Fibroblast of skin of right biceps (primary cell): ENCODE measurements around the gene SCTR.

Experiments
- DNase-seq: peaks from one replicate; pipeline ENCODE4 v3.0.0-alpha.2; 2013

The SCTR gene

DNA sequence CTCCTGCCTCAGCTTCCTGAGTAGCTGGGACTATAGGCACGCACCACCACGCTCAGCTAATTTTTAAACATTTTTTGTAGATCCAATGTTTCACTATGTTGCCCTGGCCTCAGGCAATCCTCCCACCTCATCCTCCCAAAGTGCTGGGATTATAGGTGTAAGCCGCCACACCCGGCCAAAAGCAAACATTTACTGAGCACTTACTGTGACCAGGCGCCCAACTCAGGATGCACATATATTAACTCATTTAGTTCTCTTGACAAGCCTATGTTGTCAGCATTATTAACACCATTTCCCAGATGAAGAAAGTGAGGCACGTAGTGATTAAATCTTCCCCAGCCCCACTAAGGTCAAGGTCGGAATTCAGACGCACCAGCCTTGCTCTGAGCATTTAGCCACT, 51.5 kb downstream of the SCTR start:
- DNase-seq, result no peak

DNA sequence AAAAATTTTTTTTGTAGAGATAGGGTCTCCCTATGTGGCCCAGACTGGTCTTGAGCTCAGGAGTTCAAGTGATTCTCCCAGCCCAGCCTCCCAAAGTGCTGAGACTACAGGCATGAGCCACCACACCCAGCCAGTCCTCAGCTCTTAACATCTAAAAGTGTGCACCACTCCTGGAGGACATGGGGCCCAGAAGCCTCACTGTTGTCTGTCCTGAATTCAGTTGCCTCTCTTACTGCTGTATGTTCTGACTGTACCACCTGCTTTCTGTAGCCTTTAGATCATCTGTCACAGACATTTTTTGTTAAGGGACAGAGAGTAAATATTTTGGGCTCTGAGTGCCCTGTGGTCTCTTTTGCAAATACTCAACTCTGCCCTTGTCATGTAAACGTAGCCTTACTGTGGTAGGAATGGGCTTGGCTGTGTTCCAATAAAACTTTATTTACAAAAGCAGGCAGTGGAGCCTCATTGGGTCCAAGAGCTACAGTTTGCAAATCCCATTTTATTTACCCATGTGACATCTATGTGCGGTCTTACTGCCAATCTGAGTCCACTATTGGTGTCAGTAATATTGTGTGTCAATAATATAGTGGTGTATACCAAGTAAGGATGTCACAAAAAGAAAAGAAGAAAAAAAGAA, 54.5 kb downstream of the SCTR start:
- DNase-seq, result no peak

DNA sequence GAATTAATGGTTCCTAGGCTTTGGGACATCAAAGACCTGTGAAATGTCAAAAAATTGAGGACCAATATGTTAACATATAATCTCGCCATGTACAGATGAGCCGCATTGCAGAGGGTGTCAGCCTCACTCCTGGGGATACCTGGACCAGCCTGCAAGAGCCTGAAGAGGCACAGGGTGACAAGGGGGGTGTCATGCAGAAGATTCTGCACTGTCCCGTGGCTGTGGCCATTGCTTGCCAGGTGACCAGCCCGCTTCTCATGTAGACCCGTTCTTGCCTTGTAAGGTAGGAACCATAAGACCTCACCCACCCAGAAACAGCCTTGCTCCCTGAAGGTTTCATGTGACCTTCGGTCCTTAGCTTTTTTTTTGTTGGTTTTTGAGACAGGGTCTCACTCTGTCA, 55.2 kb downstream of the SCTR start:
- no peak for DNase-seq

DNA sequence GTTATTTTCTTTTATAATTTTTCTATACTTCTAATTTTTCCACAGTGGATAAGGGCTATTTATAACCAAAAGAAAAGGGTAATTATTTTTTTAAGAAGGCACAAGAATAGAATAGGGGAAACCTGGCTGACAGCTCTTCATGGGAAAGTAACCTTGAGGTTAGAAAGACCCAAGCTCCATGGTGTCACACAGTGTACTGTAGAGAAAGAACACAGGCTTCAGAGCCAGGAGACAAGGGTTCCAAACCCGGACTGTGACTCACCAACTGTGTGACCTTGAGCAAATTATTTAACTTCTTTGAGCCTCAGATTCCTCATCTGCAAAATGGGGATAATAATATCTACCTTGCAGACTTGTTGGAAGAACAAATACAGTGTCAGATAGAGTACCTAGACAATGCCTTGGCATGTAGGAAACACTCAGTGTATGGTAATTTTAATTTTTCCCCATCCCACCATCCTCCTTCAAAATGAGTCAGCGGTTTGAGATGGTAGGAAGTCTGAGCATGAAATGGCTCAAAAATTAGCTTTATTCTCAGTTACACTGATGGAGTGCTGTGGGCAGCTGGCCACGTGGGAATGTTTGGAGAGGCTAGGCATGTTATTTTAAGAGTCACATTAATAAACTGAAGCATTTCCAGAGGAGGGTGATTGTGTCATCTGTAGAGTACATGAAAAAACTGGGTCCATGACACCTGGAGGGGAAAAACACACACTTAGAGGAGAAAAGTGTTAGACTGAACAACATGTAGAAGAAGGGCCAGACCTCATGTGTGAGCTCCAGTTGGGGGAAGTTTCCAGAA, 55.9 kb downstream of the SCTR start:
- peak; percentile 44 for DNase-seq

DNA sequence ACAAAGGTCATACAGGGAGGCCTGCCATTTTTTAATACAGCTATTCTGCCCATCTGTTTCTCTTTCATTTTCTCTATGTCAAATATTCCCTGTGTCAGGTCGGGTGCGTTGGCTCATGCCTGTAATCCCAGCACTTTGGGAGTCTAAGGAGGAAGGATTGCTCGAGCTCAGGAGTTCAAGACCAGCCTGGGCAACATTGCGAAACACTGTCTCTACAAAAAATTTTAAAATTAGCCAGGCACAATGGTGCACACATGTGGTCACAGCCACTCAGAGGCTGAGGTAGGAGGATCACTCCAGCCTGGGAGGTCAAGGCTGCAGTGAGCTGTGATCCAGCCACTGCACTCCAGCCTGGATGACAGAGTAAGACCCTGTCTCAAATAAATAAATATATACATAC, 57.9 kb downstream of the SCTR start:
- no peak for DNase-seq

DNA sequence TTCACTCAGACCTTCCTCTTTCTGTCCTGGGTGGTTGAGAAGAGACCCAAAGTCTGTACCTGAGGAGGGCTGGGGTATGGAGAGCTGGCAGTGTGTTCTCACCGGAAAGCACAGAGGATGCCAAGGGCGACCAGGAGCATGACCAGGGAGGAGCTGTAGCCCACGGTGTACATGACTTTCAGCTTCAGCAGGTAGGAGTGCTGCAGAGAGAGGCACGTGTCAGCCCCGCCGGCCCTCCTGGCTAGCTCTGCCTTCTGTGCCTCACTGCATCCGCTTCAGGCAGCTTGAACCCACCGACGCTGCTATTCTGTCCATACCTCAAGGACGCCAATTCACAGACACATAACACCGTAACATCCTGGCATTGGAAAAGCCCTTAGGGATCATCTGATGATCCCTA, 58.6 kb downstream of the SCTR start:
- no peak for DNase-seq

DNA sequence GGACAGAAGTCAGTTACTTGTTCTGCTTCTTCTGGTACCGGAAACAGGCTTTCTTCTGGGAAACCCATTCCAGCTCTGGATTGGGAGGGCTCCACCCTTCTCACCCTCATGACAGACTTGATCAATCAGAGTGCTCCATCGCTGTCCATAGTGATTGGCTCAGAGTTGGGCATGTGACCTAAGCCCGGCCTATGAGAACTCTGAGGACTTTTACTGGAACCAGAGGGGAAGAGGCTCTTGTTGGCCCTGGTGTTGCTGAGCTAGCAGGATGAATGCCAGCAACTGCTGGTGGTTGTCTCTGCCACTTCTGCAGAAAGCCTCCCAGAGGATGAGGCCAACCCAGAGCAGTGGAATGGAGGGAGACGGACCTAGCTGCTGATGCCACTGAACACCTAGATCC, 59.3 kb downstream of the SCTR start:
- DNase-seq, result no peak

DNA sequence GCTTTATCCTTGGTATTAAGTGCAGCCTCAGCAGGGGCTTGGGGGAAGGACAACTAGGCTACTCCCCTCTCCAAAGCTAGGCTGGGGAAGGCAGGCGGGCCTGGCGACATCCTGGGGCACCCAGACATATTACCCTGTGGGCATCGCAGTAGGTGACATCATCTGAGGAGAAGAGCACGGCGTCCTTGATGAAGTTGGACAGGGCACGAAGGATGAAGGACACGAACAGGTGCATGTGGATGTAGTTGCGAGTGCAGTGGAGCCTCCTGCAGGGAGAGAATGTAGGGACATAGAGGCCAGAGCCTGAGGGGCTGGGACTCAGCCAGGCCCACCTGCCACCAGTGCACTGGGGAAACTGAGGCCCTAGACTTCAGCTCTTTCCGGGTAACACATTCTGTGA, 60.3 kb downstream of the SCTR start:
- DNase-seq, result no peak

DNA sequence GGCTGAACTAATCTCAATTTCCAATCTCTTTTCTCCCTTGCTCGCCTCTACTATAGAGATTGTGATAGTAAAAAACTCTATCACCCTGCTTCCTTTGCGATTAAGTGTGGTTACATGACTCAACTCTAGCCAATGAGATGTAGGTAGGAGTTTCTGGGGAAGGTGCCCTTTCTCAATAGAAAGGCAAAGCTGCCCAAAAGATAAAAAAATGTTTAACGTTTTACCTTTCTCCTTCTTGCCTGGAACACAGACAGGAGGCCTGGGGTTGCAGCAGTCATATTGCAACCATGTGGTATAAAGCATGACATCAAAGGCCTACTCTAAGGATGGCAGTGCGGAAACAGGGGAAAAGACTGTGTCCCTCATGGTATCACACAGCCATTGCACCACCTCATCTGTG, 61.1 kb downstream of the SCTR start:
- no peak for DNase-seq

DNA sequence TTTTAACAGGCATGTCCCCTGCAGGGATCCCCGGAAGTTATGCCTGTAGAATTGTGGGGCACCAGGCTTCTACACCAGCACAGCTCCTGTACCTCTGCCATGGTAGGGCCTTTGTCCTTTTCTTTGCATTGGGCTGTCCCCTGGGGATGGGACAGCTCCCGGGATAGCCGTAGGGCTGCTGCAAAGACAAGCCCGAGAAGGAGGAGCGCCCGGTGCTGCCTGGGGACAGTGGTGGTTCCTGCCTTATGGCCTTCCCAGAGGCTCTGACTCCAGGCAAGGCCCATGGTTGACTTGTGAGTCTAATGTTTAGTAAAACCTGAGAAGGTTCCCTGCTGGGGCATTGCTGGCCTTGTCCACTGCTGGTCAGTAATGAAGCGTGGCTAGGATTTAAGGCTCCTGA, 61.7 kb downstream of the SCTR start:
- DNase-seq, result no peak

DNA sequence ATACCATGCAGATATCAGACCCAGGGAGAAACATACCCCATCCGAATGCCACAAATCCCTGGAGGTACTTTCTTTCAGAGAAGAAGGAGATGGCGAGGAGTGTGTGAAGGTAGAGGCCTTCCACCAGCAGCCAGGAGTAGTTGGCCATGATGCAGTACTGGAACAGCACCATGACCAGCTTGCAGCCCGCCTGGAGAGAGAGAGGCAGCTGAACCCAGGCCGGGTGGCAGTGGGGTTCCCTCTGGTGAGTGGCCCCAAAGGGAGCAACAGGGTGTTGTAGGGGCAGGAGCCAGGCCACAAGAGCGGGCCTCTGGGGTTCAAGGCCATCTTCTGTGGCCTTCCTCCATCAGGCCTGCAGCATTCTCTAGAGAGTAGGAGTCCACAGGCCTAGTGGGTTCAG, 62.5 kb downstream of the SCTR start:
- no peak for DNase-seq

DNA sequence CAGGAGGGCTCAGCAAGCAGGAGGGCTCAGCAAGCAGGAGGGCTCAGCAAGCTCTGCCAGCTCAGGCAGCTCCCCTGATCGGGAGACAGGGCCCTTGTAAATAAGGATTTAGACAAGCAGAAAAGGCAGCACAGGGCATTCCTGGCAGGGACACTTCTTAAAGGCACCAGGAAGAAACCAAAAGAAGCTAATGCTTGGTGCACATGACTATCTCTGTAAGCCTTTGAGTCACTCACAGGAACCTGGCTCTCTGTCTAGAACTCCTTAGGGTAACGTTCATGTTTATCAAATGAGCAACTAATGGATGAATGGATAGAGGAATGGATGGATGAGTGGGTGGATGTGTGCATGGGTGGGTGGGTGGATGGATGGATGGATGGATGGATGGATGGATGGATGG, 64.2 kb downstream of the SCTR start:
- DNase-seq, result no peak

DNA sequence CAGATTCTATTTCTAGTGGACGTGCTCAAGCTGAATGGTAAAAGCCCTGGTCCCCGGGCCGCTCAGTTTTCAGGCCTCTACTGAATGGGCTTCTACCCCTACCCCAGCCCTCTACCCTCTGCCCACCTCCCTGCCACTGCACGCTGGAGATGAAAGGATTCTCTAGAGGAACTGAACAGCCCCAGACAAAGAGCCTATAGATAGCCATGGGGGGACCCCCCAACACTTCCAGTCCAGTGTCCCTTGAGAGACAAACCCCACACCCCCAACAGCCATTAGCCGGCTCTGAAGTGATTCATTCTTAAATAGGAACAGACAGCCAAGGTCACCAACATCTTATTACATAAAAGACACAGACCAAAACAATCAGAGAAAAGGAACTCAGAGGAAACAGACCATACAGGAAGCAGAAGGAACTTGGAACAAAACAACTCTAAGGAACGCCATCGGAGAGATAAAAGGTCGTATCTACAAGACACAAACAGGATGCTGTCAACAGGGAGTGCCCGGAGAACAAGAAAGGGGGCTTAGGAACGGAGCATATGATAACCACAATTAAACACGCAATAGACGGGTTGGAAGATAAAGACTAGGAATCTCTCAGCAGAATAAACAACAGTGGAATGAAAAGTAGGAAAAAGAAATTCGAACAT, 69.1 kb downstream of the SCTR start:
- no peak for DNase-seq

DNA sequence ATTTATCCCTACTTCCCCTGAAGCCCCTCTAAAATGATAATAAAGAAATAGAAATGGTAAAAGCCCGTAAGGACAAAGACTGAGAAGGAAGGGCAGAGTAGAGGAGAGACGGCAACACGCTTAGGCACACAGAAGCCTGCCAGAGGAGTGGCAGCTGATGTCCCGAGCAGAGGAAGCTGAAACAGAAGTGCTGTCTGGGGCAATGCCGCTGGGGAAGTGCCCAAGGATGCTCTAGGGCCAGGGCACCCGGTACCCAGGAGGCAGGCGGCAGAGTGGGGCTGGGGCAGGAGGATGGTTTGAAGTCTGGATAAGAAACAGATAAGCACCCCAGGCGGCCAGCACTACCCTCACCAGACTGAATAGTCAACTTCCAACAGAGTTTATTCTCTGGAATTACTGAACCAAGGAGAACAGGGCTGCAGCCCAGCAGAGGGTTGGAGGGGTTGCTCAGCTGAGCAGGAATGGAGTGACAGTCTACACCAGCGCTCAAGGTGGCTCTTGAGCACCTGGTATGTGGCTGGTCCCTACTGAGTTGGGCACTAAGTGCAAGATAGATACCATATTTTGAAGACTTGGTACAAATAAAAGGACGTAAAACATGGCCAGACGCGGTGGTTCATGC, 70.2 kb downstream of the SCTR start:
- no peak for DNase-seq

DNA sequence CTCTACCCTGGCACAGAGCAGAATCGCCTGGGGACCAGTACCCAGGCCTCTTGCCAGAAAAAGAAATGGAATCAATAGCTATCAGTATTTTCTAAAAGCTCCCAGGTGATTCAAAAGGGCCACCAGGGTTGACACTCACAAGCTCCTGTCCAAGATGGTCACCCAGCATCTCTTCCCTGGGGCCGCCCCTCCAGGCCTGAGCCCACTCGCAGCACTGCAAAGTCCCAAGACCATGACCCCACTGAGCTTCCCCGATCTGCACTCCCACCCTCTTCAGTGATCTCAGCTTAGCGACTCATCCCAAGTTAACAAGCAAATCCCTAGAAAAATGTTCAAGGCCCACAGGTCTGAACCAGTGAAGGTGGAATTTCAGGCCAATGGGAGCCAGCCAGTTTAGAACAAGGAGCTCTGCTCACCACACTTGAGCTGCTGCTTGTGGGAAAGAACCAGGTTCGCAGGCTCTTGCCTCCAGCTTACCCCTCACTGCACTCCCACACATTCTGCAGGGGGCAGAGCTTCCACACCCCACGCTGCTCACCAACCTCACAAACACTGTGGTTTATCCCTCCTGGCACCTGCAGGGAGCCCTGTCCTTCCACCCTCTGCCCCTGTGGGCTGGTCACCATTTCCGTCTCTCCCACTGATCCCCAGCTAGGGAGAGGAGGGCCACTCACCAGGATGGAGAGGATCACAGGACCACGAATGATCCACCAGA, 72.8 kb downstream of the SCTR start:
- no peak for DNase-seq

DNA sequence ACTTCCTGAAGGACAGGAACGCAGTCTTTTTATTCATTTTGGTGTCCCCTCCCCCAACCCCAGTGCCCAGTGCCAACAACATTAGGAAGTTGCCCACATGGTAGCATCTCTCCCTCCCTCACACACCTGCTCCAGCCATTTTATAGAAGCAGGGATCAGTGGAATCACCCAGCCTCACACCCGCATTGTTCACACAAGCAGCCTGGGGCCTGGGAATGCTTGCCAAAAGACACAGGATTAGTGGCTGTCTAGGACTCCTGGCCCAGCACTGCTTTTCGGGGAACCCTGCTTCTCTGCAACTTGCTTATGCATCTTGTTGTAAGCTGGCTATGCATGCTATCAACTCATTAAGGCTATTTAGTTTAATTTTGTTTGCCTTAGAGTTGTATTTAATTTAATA, 74.8 kb downstream of the SCTR start:
- DNase-seq, result no peak

DNA sequence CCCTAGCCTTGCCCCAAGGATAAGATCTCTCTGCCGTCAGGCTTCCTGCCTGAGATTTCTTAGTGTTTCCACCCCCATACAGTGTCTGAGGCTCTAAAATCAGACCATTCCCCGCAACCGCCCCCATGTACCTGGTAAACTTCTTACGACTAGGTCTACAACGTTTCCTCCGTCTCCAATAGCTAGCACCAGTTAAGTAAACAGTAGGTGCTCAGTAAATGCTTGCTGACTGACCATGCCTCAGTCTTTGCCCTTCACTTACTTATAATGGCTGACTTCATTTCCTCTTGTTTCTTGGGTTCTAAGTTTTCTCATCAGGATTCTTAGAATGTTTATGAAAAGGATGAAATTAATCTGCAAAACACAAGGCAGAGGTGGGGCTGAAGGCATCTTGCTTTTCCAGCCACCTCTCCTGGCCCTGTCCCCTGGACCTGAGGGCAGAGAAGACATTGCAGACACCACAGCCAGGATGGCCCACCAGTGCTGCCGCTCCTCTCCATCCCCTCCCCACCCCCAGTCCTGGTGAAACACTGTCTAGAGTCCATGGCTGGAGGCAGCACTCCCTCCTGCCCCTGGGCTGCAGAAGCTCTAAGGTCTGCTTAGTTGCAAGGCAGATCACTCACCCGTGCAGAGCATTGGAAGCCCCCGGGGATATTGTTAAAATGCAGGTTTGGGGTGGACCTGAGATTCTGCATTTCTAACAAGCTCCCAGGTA, 75.7 kb downstream of the SCTR start:
- DNase-seq, result no peak

DNA sequence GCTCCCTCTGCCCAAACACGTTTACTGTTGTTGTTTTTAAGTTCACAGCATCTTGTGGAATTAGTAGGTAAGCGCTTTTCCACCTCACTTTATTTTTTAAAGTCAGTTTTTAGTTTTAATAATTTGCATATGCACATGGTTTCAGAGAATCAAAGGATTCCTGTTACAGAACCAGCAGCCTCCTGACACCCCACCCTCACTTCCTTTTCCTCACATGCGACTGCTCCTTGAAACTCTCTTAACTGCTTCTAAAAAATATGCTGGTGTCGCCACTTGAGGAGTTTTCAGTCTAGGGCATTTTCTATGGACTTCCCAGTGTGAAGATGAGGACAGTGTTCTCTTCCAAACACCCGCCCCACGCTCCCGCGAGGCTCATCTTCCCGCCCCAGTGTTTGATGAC, 78.2 kb downstream of the SCTR start:
- no peak for DNase-seq

DNA sequence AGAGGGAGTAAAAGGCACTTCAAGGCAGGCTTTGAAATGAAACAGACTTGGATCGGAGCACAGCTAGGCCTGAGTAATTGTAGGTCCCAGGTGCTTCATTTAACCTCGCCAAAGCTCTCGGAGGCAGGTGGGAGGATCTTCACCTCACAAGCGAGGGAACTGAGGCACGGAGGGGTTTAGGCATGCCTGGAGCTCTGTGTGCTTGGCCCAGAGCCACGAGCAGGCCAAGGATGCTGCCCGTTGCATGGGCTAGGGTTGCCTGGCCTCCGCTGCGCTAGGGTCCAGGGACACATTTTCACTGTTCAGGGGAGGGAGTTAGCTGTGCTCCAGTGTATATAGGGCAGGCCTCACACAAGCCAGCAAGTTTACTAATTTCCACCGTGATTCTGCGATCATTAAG, 81.4 kb downstream of the SCTR start:
- no peak for DNase-seq

DNA sequence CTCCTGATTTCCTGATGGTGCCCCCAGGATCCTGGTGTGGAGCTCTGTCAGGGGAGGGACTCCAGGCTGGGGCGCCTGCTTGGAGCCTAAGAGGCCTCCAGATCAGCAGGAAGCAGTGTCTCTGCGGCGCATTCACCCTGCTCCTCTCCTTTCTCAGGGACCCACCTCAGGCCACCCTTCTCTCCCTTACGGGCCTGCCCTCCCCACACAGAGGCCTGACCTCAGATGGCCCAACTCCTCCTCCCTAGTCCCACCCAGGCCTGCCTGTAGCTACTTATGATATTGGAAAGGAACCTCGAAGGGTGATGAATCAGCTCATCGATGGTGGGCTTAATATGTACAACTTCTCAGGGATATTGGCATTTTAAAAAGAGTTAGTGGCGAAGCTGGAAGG, 82.1 kb downstream of the SCTR start:
- DNase-seq, result no peak

DNA sequence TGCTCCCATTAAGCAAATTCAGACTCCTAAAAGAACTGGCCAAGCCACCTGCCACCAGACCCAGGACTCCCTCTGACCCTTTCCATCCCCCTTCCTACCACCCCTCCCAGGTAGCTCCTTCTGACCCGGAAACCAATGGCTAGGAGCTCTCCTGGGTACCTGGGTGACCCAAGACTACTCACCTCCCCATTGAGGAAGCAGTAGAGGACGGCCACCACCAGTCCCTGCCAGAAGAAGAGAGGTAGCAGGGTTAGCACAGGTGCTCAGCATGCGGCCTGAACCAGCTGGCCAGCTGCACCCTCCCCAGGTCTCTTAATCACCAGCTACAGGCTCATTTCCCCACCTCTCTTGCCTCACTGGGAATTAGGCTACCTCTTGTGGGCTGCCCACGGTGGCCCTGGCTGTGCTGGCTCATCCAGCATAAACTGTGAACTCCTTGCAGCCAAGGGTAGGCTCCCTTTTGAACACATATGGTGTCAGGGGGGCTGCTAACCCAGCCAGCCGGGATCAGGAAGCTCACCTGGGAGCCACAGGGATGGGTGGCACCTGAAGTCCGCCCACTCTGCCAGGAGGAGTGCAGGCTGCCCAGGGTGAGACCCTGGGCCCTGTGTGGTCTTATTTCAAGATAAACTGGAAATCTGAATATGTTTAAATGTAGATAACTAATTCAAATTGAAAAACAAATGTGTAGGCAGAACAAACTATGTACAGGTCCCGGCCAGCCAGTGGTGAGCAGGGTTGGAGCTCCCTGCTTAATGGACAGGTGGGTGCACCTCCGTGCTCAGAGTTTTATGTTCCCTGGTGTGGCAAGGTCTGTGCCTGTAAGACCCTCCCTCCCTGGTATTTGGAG, 82.7 kb downstream of the SCTR start:
- DNase-seq, result no peak

DNA sequence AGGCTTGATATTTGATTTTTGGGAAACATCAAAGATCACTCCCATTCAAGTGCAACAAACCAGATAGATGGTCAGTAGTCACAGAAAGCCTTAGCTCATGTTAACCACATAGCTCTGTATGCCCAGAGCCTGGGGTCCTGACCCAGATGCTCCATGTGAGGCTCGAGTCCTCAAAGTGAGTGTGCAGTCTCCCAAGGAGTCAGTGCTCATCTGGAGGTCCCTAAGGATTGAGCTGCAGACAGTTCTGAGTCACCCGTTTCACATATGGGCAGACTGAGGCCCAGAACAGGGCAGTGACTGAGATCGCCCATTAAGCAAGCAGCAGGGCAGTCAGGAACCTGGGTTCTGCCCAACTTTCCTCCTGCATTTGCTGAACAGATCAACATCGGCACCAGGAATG, 83.4 kb downstream of the SCTR start:
- DNase-seq, result no peak
